ENCODE measurements around the gene OR2AG1.

OR2AG1 gene, protein sequence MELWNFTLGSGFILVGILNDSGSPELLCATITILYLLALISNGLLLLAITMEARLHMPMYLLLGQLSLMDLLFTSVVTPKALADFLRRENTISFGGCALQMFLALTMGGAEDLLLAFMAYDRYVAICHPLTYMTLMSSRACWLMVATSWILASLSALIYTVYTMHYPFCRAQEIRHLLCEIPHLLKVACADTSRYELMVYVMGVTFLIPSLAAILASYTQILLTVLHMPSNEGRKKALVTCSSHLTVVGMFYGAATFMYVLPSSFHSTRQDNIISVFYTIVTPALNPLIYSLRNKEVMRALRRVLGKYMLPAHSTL

GRCh38 chr11:6782720-6783119, at the start of gene OR2AG1:
OR2AG1 (plus strand) TSS chr11:6783020; CDS start chr11:6785038, 2,018 bp downstream.
- no peak for DNase-seq (ENCODE audit: low read depth in 2 of 2)

DNA sequence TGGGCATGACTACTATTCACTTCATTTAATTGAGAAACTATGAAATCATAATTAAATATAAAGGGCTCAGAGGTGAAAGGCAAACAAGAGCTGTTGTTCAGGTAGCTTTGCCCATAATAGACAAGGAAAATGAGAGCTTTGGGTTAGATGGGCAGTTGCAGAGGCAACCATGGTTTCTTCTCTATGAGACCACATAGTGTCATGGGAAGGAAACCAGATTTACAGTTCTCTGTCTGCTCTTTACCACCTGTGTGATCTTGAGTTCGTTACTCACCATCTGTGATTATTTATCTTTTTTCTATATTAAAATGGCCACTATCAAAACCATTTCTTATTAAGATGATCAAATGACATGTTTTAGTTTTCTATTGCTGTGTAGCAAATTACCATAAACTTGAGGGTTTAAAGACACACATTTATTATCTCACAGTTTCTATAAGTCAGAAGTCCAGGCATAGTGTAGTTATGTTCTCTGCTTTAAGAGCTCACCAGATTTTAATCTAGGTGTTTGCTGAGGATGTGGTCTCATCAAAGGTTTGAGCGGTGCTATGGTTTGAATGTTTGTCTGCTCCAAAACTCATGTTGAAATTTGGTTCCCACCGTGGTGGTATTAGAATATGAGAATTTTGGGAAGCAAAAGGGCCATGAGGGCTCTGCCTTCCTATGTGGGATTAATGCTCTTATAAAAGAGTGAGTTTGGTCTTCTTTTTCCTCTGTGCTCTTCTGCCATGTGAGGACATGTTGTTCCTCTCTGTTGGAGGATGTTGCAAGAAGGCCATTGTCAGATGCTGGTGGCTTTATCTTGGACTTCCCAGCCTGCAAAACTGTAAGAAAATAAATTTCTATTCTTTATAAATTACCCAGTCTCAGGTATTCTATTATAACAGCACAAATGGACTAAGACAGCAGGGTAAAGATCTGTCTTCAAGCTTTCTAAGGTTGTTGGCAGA, 49.2 kb upstream of the OR2AG1 start:
- no peak for DNase-seq (ENCODE audit: low read depth in 2 of 2)

GRCh38 chr11:6734616-6735015, 48.2 kb upstream of the OR2AG1 start:
- DNase-seq (ENCODE audit: low read depth in 2 of 2), result no peak

GRCh38 chr11:6735306-6735705, 47.5 kb upstream of the OR2AG1 start:
- no peak for DNase-seq (ENCODE audit: low read depth in 2 of 2)

DNA sequence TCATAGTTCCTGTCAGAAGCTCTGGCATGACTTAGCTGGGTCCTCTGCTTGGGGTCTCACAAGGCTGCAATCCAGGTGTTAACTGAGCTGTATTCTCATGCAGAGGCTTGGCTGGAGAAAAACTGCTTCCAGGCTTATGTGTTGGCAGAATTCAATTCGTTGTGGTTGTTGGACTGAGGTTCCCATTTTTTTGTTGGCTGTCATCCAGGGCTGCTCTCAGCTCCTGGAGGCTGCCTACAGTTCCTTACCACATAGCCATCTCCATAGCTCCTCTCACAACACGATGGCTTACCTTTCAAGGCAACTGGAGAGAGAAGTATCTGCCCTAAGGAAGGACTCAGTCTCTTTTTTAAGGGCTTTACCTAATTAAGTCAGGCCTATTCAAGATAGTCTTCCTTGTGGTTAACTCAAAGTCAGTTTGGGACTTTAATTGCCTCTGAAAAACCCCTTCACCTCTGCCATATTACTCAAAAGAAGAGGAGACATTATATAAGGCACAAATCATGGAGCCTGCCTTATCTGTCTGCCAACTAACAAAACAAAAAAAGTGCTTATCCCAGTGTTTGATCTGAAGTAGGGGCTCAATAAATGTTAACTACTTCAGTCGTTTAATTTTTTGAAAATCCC, 46.2 kb upstream of the OR2AG1 start:
- no peak for DNase-seq (ENCODE audit: low read depth in 2 of 2)

DNA sequence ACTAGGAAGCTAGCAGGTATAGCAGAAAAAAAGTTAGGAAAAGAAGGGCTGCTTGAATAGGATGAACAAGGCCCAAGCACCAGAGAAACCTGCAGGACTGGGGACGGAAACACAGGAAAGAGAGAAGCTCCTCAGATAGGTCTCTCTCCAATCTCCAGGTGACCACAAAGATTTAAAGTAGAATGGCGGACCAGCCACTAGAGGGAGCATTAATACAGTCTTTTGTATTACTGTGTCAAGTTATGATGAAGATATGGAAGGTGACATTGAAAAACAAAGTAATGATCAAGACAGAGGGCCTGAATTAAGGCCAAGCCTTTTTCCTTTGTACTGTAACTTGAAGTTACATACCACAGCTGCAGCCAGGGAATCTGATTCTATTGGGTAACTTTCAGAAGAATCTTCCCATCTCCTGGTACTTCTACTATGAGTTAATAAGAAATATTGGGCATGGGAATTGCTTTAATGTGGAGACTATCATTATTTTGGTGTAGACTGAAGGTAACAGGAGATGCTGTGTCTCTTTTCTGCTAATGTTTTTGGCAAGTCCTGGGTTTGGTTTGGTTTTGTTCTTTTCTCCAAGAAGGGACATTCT, 44.9 kb upstream of the OR2AG1 start:
- DNase-seq (ENCODE audit: low read depth in 2 of 2), result peak; percentile 31 to 32

- DNase-seq (ENCODE audit: low read depth in 2 of 2), result no peak
Measured at GRCh38 chr11:6738590-6738989, 44.2 kb upstream of the OR2AG1 start.

GRCh38 chr11:6742260-6742659, 40.6 kb upstream of the OR2AG1 start:
- no peak for DNase-seq (ENCODE audit: low read depth in 2 of 2)

- DNase-seq (ENCODE audit: low read depth in 2 of 2), result no peak
Measured at GRCh38 chr11:6745018-6745417, 37.8 kb upstream of the OR2AG1 start.

GRCh38 chr11:6745465-6746015, 37.3 kb upstream of the OR2AG1 start:
- DNase-seq (ENCODE audit: low read depth in 2 of 2), result no peak

DNA sequence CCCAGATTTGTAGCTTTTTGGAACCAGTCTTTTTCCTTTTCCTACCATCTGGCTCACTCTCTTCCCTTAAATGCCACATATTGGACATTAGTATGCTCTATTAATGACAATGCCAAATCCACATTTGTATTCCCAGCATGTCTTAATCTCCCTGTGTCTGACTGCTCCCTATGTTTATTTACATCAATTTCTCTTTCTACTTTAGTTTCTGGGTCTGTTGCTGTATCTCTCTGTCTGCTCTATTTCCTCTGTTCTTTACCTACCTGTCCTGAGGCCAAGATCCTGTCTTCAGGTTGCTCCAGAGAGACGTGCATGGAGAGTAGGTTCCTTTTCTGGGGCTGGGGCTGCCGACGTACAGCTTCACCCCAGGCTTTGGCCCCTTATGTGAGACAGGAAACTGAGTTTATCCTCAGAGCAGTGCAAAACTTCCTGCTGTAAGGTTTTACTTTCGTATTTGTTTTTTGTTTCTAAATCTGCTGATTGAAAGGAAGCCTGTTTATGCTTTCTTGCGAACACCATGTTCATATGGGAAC, 36.7 kb upstream of the OR2AG1 start:
- DNase-seq (ENCODE audit: low read depth in 2 of 2), result no peak

- no peak for DNase-seq (ENCODE audit: low read depth in 2 of 2)
Measured at GRCh38 chr11:6746626-6747025, 36.2 kb upstream of the OR2AG1 start.

GRCh38 chr11:6747097-6747668, 35.6 kb upstream of the OR2AG1 start:
- DNase-seq (ENCODE audit: low read depth in 2 of 2), result no peak

DNA sequence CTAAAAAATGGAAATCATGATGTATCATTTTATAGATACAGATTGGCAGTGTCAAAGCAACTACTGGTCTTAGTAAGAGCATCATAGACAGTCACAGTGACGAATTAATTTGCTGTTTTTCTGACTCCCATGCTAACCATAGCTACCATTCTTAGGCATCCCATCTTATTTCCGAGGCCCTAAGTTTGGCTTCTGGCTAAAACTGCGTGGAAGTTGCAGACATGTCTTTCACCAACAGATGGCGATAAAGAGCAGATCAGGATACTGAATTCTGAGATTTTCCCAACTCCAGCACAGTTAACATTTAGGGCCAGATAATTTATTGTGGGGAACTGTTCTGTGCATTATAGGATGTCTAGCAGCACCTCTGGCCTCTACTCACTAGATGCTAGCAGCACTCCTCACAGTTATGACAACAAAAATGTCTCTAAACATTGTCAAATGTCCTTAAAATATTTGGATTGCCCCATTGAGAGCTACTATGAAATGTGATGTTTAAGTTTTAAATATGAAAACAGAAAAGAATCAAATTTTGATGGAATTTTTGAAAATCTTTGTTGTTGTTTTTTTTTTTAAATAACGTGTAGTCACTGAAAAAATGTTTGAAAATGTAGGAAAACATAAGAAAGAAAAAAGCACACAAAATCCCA, 27.4 kb upstream of the OR2AG1 start:
- DNase-seq (ENCODE audit: low read depth in 2 of 2), result no peak

GRCh38 chr11:6755953-6756347, 26.9 kb upstream of the OR2AG1 start:
- no peak for DNase-seq (ENCODE audit: low read depth in 2 of 2)

- DNase-seq (ENCODE audit: low read depth in 2 of 2), result peak; percentile 27 to 35
Measured at GRCh38 chr11:6757373-6757967, 25.4 kb upstream of the OR2AG1 start.

GRCh38 chr11:6771926-6772893, 10.6 kb upstream of the OR2AG1 start, which contains the start of gene OR2AG2:
OR2AG2 (minus strand) TSS chr11:6771976; CDS start chr11:6768957, 3,019 bp downstream.
- DNase-seq (ENCODE audit: low read depth in 2 of 2), result no peak

DNA sequence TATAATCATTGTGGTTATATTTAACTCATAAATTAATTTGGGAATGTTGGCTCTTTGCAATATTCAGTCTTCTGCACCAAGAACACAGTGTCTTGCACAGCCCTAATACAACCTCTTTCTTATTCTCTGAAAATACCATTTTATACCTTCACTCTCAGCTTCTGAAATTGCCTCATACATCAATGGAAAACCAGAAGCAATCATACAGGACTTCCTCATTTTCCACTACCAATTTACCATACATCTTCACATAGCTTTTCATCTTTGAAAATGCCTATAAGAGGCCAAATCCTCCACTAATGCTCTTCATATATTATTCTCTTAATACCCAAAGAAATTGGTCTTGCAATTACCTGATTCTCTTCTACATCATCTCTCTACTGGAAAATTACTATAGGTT, 4.3 kb upstream of the OR2AG1 start:
- no peak for DNase-seq (ENCODE audit: low read depth in 2 of 2)

- DNase-seq (ENCODE audit: low read depth in 2 of 2), result no peak
Measured at GRCh38 chr11:6780829-6781228, 2.0 kb upstream of the OR2AG1 start.
